RWPE2 (cell line): Measurements from ENCODE around the gene ZNF865.
A peak's percentile ranks its signal among the peaks of the same experiment; 100 is the strongest.

Experiments used
- ATAC-seq: fragments of 200-7000 bp; cut with Tn5 transposase; 3 replicates; pipeline ENCODE4 v1.9.1; 2021; ENCODE audit warnings: low read depth
- DNase-seq: peaks from one replicate; pipeline ENCODE4 v3.0.0-alpha.2; 2020; ENCODE audit warnings: low spot score
- H3K27ac ChIP-seq: fragments of 450-650 bp; 2 replicates; pipeline ENCODE4 v1.5.1; 2017; ENCODE audit warnings: mild to moderate bottlenecking; ENCODE audit not compliant: poor library complexity, severe bottlenecking
- H3K27me3 ChIP-seq: fragments of 250-450 bp; sonication (Bioruptor Pico); 2 replicates; pipeline ENCODE4 v1.5.1; 2021; ENCODE audit warnings: mild to moderate bottlenecking, moderate library complexity; ENCODE audit not compliant: insufficient read depth, poor library complexity, severe bottlenecking
- H3K36me3 ChIP-seq: fragments of 250-450 bp; sonication (Bioruptor Pico); 2 replicates; pipeline ENCODE4 v1.5.1; 2020; ENCODE audit warnings: low read depth, mild to moderate bottlenecking, moderate library complexity
- H3K4me1 ChIP-seq: fragments of 250-450 bp; sonication (Bioruptor Pico); 2 replicates; pipeline ENCODE4 v1.5.1; 2021; ENCODE audit warnings: mild to moderate bottlenecking, moderate library complexity; ENCODE audit not compliant: insufficient read depth, poor library complexity, severe bottlenecking
- H3K4me3 ChIP-seq: fragments of 250-450 bp; sonication (Bioruptor Pico); 2 replicates; pipeline ENCODE4 v1.5.1; 2021; ENCODE audit warnings: mild to moderate bottlenecking, moderate library complexity; ENCODE audit not compliant: severe bottlenecking
- H3K9me3 ChIP-seq: fragments of 250-450 bp; sonication (Bioruptor Pico); 2 replicates; pipeline ENCODE4 v1.5.1; 2021; ENCODE audit warnings: mild to moderate bottlenecking, moderate library complexity; ENCODE audit not compliant: severe bottlenecking
- TF ChIP-seq, protein P1 (sequence below): fragments of 450-650 bp; IDR thresholded peaks from one replicate; pipeline ENCODE4 v1.5.1; 2017; ENCODE audit warnings: mild to moderate bottlenecking, moderate library complexity; ENCODE audit not compliant: poor library complexity, severe bottlenecking

The ZNF865 gene

DNA sequence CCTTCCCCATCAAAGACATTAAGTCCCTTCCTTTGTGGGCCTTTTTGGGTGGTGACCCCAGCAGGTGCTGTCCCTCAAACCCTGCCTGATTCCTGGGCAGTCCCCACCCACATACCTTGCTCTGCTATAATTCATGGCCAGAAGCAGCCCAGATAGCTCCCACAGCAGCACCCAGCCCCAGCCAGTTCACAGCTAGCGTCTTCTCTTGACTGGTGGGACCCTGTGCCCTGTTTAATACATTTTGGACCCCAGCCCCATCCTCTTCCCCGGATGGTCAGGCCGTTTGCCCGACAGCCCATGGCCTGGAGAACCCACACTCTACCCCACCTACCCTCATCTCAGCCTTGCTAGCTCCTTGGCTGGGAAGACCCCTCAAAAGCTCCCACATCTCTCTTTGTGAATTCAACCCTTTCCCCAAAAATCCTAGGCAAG is 44.7 kb downstream of the ZNF865 start:
- TF ChIP-seq, protein P1, sequence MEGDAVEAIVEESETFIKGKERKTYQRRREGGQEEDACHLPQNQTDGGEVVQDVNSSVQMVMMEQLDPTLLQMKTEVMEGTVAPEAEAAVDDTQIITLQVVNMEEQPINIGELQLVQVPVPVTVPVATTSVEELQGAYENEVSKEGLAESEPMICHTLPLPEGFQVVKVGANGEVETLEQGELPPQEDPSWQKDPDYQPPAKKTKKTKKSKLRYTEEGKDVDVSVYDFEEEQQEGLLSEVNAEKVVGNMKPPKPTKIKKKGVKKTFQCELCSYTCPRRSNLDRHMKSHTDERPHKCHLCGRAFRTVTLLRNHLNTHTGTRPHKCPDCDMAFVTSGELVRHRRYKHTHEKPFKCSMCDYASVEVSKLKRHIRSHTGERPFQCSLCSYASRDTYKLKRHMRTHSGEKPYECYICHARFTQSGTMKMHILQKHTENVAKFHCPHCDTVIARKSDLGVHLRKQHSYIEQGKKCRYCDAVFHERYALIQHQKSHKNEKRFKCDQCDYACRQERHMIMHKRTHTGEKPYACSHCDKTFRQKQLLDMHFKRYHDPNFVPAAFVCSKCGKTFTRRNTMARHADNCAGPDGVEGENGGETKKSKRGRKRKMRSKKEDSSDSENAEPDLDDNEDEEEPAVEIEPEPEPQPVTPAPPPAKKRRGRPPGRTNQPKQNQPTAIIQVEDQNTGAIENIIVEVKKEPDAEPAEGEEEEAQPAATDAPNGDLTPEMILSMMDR = no peak
- H3K36me3 ChIP-seq = peaks cover 11% of the 10 kb centered on the region
- no peak for ATAC-seq
- H3K4me3 ChIP-seq = no peak overlapping the region
- H3K27me3 ChIP-seq = no peaks in the 10 kb centered on the region
- H3K4me1 ChIP-seq = no peaks in the 10 kb centered on the region
- no peaks in the 10 kb centered on the region for H3K9me3 ChIP-seq
- DNase-seq = no peak
- H3K27ac ChIP-seq = no peak overlapping the region

DNA sequence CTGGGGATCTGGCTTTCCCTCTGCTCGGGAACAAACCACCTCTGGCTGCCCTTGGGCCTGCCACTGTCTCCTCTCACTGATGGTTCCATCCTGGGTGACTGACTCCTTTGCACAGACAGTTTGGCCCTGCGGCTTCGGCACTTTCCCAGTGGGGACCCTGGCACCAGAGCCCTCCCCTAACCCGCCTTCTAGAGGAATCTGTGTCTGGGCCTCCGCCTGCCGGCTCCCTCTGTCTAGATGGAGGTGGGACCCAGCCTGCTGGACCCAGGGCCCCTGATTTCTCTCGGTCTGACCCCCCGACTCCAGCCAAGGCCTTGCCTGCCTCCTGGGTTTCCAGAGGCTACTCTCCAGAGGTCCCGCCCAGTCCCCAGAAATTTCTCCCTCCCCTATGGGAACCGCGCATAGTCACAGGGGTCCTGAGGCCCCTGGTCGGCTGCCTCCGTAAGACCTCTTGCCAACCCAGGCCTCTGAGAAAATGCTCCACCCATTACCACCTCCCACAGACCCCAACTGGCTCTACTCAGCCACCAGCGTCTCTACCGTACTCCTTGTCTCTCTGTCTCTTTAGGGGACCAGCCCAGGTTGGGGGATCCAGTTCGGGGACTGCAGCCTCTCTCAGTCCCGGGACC is 45.3 kb downstream of the ZNF865 start:
- Histone ChIP-seq H3K9me3 (no peaks in the 10 kb centered on the region), H3K27me3 (no peaks in the 10 kb centered on the region), H3K4me3 (no peak overlapping the region), H3K36me3 (peaks cover 8% of the 10 kb centered on the region), H3K4me1 (no peaks in the 10 kb centered on the region), H3K27ac (no peak overlapping the region)
- ATAC-seq (no peak), DNase-seq (no peak)
- TF ChIP-seq, protein P1 = no peak

DNA sequence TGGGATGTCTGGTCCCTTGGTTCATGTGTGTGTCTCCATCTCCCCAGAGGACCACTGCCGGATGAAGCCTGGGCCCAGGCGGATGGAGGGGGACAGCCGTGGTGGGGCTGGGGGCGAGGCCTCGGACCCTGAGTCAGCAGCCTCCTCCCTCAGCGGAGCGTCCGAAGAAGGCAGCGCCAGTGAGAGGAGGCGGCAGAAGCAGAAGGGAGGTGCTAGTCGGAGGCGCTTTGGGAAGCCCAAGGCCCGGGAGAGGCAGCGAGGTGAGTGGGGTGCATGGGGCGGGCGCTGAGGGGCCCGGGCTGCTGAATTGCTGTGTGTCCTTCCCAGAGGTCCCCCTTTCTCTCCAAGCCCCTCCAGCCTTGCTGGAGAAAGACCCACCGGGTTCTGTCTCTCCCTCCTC is 45.8 kb downstream of the ZNF865 start:
- TF ChIP-seq, protein P1 = no peak
- Histone ChIP-seq H3K9me3 (no peaks in the 10 kb centered on the region), H3K27ac (no peak overlapping the region), H3K4me1 (no peaks in the 10 kb centered on the region), H3K4me3 (no peak overlapping the region), H3K27me3 (no peaks in the 10 kb centered on the region), H3K36me3 (peaks cover 13% of the 10 kb centered on the region)
- DNase-seq = peak; percentile 54
- no peak for ATAC-seq

DNA sequence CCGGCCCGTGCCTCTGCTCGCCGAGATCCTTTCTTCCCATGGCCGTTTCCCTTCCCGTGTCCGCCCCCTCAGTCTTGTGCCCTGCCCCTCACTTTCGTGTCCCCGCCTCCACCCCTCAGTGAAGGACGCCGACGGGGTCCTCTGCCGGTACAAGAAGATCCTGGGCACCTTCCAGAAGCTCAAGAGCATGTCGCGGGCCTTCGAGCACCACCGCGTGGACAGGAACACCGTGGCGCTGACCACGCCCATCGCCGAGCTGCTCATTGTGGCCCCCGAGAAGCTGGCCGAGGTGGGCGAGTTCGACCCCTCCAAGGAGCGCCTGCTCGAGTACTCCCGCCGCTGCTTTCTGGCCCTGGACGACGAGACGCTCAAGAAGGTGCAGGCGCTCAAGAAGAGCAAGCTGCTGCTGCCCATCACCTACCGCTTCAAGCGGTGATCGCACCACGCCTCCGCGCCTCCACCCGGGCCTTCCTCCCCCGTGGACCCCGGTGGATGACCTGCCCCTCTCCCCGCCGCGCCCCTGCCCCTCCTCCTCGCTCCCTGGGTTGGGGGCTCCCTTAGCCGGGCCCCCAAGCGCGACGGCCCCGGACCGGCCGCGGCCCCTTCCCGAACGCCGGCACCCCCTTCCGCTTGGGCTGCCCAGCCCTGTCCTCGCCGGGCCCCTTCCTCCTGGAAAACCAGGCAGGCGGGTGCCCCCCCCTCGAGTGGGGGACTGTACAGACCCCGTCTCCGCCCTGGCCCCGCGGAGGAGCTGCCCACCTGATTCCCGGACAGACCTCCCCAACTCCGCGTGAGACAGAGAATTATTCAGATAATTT is 47.1 kb downstream of the ZNF865 start:
- TF ChIP-seq, protein P1 = no peak
- H3K4me1 ChIP-seq = no peaks in the 10 kb centered on the region
- H3K36me3 ChIP-seq = peaks cover 13% of the 10 kb centered on the region
- no peaks in the 10 kb centered on the region for H3K27me3 ChIP-seq
- H3K9me3 ChIP-seq = no peaks in the 10 kb centered on the region
- no peak overlapping the region for H3K27ac ChIP-seq
- H3K4me3 ChIP-seq = no peak overlapping the region
- DNase-seq (peak; percentile 67), ATAC-seq (no peak)
